GM18526 (cell line): ENCODE measurements around the gene TRMT112.

ENCODE experiments used
- POLR2A ChIP-seq: IDR thresholded peaks from 3 replicates; pipeline ENCODE4 v1.6.1; 2011; ENCODE audit not compliant: insufficient read length; ENCODE audit errors: extremely low read depth

The TRMT112 gene

DNA sequence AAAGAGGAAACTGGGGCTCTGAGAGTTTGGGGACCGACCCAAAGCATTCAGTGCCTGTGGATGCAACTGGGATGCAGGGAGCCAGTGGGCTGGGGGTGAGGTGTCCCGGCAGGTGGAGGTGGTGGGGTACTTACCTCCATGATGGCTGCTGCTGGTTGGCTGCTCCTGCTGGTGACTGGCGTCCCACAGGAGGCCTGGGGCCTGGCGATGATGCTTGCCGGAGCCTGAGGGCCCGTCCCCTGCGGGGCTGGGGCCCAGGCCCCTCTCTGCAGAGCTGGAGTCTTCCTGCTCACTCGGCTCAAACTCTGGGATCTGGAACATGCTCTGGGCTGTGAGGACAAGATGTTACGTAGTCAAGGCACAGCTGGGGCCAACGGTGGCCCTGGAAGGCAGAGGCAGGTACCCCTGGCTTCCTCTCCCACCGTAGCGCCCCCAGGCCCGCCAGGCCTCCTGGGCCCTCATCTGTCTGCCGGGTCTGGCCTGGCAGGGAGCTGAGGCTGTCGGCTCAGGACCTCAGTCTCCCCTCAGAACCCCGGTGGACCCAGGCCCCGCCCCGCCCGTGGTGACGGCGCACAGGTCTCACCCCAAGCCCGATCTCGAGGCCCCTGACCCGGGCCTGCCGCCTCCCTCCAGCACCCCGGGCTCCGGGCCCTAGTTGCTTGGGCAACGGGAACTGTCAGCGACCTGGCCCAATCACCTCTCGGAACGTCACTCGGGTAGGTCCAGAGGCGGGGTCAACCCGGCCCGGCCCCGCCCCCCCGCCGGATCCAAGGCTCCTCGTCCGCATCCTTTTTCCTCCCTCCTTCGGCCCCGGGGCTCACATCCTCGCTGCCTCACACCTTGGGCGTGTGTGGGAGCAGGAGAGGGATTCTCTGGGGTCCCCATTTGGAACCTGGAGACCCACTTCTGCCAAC lies 33.1 kb downstream of the TRMT112 start, which contains the start of gene BAD:
TSS of gene BAD (minus strand) at position 618 of the 914 bp plus-strand sequence. CDS start at position 321, 297 bp downstream.
- TF ChIP-seq POLR2A = peak; percentile 59

DNA sequence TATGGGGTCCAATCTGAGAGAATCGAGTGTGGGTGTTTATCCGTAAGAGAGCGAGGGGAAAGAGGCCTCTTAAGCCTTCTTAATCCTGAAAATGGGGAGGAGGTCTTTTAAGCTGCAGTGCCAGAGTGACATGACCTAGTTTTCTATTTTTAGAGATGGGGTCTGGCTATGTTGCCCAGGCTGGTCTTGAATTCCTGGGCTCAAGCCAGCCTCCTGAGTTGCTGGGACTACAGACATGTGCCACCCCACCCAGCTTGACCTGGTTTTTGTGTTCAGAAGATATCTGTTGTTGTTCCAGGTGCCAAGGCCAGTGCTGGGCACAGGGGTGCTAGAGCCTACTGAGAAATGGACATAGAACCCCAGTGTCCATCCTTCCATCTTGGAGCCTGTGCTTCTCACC lies 34.3 kb downstream of the TRMT112 start:
- no peak for TF ChIP-seq POLR2A

DNA sequence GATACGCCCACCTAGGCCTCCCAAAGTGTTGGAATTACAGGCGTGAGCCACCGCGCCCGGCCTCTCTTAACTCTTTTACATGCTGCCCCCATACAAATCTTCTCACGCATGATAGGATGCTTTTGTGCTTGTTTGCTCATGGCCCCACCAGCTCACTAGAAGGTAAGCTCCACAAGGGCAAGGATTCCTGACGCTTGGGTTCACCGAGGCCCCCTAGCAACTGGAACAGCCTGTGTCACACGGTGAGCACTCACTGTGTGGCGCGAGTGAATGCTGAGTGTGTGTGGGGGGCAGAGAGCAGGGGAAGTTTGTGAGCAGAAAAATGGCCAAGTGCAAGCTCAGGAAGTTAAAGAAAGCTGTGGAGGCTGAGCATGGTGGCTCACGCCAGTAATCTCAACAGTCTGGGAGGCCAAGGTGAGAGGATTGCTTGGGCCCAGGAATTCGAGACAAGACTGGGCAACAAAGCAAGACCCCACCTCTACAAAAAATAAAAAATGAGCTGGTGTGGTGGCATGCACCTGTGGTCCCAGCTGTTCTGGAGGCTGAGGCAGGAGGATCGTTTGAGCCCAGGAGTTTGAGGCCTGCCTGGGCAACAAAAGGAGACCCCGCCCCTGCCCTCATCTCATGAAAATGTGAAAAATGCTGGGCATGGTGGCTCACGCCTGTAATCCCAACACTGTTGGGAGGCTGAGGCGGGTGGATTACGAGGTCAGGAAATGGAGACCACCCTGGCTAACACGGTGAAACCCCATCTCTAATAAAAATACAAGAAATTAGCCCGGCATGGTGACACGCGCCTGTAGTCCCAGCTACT lies 35.2 kb downstream of the TRMT112 start:
- no peak for TF ChIP-seq POLR2A

DNA sequence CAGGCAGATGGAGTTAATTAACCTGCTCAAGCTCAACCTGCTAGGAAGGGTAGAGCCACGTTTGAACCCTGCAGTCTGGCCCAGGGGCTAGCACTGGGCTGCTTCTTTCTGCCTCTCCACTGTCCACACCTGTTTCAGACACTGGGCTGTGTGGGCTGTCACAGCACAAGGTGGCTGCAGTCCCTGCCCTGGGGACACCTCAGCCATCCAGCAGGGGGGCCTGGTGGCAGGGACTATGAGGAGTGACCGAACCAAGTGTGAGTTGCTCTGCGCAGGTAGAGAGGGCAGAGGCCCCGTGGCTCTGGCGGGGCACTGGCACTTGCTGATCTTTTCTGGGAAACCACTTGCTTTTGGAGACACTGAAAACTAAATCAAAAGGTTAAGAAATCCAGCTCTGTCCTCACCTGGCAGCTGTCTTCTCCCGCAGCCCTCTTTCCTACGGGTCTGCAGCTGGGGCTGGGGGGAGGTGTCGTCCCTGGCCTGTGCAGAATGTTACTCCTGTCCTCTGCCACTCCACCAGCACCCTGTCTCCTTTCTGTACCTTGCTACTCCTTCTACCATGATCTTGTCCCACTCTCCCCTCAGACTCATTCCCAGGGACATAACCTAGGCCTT lies 38.7 kb downstream of the TRMT112 start:
- no peak for TF ChIP-seq POLR2A

DNA sequence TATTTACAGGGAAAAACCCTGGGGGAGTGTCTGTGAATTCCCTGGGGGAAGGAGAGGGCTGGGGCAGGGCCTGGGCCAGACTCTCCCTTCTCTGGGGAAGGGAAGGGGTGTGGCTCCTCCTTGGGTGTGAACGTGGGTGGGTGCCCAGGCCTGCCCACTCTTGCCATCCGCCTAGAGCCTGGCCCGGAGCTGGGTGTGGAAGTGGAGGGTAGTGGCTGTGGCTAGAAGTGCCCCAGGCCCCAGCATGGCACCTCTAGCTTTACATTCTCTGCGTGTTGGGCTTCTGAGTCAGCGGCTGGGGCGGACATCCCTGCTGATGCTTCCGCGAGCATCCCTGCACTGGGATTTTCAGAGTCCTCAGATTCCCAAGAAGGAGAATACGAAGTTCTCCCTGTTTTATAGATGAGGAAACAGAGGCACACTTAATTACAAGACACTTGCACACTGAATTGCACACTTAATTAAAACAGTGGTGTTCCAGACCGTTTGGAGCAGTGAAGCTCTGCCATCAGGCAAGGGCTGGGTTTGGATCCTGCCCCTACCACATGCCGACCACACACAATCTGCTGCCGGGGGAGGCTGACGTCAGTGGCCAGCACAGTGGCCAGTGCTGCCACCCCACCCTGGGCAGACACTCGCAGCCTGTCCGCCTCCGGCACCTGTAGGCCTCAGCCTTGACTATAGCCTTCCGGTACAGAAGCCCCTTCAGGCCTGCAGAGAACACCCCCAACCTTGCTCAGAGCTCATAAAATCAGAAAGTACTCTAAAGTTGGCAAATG lies 40.5 kb downstream of the TRMT112 start:
- TF ChIP-seq POLR2A = no peak

DNA sequence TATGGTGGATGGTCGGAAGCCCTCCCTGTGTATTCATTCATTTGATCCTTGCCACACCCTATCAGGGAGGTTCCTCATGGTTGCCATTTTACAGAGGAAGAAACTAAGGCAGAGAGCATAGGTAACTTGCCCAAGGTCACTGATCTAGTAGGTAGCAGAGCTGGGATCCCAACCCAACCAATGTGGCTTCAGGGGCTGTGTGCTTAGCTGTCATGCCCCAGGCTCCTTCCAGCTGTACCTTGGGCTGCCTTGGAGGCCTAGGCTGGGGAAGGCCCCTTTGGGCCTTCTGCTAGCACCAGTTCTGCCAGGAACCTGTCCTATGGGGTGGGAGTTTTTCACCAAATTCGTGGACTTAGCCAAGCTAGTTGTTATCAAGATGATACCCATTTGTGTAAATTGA lies 41.5 kb downstream of the TRMT112 start:
- TF ChIP-seq POLR2A = no peak

DNA sequence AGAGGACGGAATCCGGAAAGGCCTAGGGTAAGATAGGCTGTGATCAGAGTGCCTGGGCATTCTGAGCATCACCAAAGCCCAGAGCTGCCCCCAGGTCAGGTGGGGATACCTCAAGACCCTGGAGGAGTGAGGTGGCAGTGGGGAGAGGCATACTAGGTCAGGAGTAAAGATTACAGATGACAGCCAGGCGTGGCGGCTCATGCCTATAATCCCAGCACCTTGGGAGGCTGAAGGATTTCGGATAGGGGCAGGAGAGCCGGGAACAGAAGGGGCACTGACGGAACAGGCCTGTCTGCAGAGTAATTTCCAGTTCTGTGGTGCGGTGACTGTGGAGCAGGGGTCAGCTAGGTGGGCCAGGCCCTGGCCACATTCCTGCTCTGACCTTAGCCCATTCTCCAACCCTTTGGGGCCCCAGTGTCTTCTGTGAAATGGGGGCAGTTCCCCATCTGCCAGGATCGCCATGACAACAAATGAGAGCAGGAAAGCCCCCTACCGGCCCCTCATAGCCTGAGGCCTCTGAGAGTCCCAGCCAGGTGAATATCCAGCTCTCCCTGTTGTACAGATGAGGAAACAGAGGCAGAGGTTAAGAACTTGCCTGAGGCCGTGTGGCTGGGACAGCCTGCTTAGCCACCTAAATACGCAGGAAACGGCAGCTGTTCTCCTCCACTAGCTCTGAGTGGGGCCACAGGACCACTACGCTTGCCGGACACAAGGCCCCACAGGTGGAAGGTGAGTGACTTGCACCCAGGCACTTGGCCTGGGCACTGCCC lies 42.1 kb downstream of the TRMT112 start:
- no peak for TF ChIP-seq POLR2A

DNA sequence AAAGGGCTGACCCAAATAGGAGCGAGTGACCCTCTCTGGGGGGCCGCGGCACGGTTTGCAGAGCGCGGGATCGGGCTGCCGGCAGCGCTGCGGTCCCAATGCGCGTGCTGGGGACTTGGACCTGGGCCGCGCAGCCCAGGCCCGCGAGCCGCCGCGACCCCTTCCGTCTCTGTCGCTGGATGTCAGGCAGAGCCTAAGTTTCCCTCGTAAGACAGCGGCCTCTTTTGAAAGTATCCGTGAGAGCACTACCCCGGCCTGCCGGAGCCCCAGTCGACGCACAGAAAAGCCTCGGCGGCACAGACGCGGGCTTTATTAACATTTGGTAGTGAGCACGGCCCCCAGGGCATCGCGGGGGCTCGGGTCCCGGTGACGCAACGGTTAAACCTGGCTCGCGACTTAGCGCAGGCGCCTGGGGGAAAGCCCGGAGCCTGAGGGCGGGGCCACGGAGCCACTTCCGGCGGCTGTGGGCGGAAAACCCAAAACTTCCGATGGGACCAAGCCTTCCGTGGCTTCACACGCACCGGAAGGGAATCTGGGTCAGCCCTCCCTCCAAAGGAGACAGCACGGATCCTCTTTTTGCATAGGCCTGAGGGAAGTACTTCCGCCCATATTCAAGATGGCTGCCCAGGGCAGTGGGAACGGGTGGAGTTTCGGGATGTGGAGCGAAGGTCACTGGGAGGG lies 47.7 kb downstream of the TRMT112 start:
- peak; percentile 67 for TF ChIP-seq POLR2A

DNA sequence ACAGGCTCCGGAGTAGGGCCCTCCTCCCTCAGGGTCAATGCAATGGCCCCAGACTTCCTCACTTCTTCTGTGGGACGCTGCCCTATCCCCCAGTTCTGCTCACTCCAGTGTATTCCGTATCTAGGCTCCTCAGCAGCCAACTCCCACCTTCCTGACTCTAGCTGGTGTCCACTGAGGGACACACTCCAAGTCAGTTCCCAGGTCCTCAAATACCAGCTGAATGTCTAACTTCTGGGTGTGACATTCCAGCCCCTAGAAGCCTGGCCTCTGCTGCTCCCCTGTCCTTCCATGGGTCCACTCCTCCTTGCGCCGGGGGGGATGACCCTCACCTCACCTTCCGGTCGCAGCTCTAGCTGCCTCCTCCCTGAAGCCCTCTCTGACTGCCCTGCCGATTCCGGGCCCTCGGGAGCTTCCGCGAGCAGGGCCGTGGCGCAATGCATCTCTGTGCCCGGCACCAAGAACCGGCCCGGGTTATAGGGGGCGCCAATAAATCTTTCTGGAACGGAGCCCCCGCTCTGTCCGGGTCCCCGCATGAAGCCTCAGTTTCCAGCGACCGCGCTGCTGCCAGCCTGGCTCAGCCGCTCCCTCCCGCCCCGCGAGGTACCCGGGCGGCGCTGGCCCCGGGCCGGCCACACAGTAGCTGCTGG lies 48.3 kb downstream of the TRMT112 start:
- no peak for TF ChIP-seq POLR2A

DNA sequence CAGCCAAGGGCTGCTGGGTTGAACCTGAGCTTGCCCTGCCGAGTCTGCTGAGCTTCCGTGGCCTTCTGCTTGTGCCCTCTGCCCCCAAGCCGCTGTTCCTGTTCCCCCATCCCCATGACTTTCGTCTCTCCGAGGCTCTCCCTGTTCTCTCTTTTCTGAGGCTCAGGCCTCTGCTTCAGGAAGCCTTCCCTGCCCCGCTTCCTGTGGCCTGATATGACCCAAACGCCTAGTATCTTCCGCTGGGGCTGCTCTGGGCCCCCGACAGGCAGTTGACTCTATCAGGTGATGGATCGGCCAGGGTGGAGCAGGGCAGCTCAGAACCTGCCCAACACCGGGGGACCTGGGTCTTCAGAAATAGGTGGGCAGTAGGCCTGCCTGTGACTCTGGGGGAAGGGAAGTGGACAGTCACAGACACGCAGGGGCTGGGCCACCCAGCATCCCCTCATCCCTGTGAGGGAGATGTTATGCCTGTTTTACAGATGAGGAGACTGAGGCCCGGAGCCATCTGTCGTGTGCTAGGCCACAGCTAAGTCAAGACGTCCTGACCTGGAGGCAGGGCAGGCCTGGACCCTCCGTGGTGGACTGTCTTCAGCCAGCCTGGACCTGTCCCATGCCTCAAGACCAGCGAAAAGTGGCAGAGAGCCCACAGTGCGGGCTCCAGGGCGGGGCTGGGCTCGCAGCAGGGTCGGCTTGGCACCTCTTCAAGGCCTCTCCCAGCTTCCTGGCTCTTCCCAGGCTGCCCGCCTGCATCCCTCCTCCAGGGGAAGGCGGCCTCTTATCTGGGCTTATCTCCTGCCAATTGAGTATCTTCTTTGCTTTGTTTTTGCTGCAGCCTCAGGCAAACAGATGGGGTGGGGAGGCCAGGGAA lies 49.1 kb downstream of the TRMT112 start:
- TF ChIP-seq POLR2A = no peak

DNA sequence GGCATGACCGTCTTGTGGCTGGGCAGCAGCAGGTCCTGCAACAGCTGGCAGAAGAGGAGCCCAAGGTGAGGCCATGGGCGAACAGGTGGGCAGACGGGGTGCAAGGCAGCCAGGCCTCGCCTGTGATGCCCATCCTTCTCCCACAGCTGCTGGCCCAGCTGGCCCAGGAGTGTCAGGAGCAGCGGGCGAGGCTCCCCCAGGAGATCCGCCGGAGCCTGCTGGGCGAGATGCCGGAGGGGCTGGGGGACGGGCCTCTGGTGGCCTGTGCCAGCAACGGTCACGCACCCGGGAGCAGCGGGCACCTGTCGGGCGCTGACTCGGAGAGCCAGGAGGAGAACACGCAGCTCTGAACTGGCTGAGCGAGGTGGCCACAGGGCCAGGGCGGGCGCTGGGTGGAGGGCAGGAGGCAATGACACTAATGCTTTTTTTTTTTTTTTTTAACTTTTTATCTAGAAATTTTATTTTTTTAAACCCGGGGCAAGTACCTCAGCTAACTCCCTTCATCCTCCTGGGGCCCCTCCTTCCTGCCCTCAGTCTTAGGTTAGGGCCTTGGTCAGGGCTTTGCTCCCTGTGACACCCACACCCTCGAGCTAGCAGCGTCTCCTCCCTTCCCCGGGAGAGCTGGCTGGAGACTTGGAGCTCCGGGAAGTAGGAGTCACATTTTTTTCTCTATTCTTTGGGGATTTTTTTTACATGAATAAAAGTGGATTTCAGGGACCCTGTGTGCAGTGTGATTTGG lies 50.0 kb downstream of the TRMT112 start:
- TF ChIP-seq POLR2A = no peak
